ENCODE measurements around the gene CCL14.
"Not testable (repeated sequence)": the region's sequence is repeated elsewhere in the genome, so short reads cannot be mapped to it uniquely, and the experiment has no call there.

GRCh38 chr17:35995346-35995745, 8.8 kb upstream of the CCL14 start:
- TF ChIP-seq CTCF (IDR thresholded peaks at IDR 0.05; ENCODE audit: low read depth, low read length, poor library complexity, severe bottlenecking); EZH2phosphoT487 (IDR thresholded peaks at IDR 0.05; ENCODE audit: borderline replicate concordance, low read length): not testable (repeated sequence)

Data from DOHH2 (cell line).